SK-N-SH treated with all-trans-retinoic acid at 6 μM for 48 hours (cell line): ENCODE data around the gene RBBP6.

ENCODE experiments used
- ATAC-seq: fragments of 200-7000 bp; cut with Tn5 transposase; 3 replicates; pipeline ENCODE4 v1.9.1; 2020; ENCODE audit warnings: mild to moderate bottlenecking, moderate library complexity
- ARNTL ChIP-seq: fragments of 450-650 bp; formaldehyde crosslinking; IDR thresholded peaks from 2 replicates; pipeline ENCODE4 v1.5.0; 2020; ENCODE audit warnings: low read depth, mild to moderate bottlenecking, moderate library complexity, borderline replicate concordance
- CSDC2 ChIP-seq: fragments of 250-450 bp; sonication (Bioruptor Pico); IDR thresholded peaks from 2 replicates; pipeline ENCODE4 v1.5.0; 2020; ENCODE audit warnings: mild to moderate bottlenecking, moderate library complexity
- GLIS3 ChIP-seq: fragments of 250-450 bp; sonication (Bioruptor Pico); IDR thresholded peaks from 2 replicates; pipeline ENCODE4 v1.5.0; 2020; ENCODE audit warnings: mild to moderate bottlenecking, moderate library complexity
- OSR1 ChIP-seq: fragments of 250-450 bp; sonication (Bioruptor Pico); IDR thresholded peaks from 2 replicates; pipeline ENCODE4 v1.8.0; 2022; ENCODE audit warnings: moderate library complexity, mild to moderate bottlenecking, inconsistent platforms
- PATZ1 ChIP-seq: fragments of 250-450 bp; sonication (Bioruptor Pico); IDR thresholded peaks from 2 replicates; pipeline ENCODE4 v1.8.0; 2020; ENCODE audit warnings: mild to moderate bottlenecking, moderate library complexity, borderline replicate concordance
- POU6F1 ChIP-seq: fragments of 250-450 bp; sonication (Bioruptor Pico); IDR thresholded peaks from 2 replicates; pipeline ENCODE4 v1.8.0; 2021; ENCODE audit warnings: low read depth, mild to moderate bottlenecking, moderate library complexity, borderline replicate concordance
- RARB ChIP-seq: fragments of 250-450 bp; sonication (Bioruptor Pico); IDR thresholded peaks from 2 replicates; pipeline ENCODE4 v1.8.0; 2021; ENCODE audit warnings: mild to moderate bottlenecking, moderate library complexity
- SNAI2 ChIP-seq: fragments of 250-450 bp; sonication (Bioruptor Pico); IDR thresholded peaks from 2 replicates; pipeline ENCODE4 v1.5.0; 2020; ENCODE audit warnings: mild to moderate bottlenecking, moderate library complexity
- TSHZ2 ChIP-seq: fragments of 250-450 bp; sonication (Bioruptor Pico); IDR thresholded peaks from 2 replicates; pipeline ENCODE4 v1.5.0; 2020; ENCODE audit warnings: mild to moderate bottlenecking, moderate library complexity
- ZFP3 ChIP-seq: fragments of 250-450 bp; sonication (Bioruptor Pico); IDR thresholded peaks from 2 replicates; pipeline ENCODE4 v1.5.0; 2020; ENCODE audit warnings: mild to moderate bottlenecking, moderate library complexity
- ZNF70 ChIP-seq: fragments of 450-650 bp; formaldehyde crosslinking; IDR thresholded peaks from 2 replicates; pipeline ENCODE4 v1.5.0; 2020; ENCODE audit warnings: mild to moderate bottlenecking, moderate library complexity
- ZNF8 ChIP-seq: fragments of 450-650 bp; formaldehyde crosslinking; IDR thresholded peaks from 2 replicates; pipeline ENCODE4 v1.5.0; 2020; ENCODE audit warnings: mild to moderate bottlenecking, moderate library complexity
- TF ChIP-seq, protein P1 (sequence below): fragments of 250-450 bp; sonication (Bioruptor Pico); IDR thresholded peaks from 2 replicates; pipeline ENCODE4 v1.5.1; 2021; ENCODE audit warnings: mild to moderate bottlenecking, moderate library complexity
- TF ChIP-seq, protein P2 (sequence below): fragments of 250-450 bp; sonication (Bioruptor Pico); IDR thresholded peaks from 2 replicates; pipeline ENCODE4 v1.5.1; 2020; ENCODE audit warnings: low read depth, mild to moderate bottlenecking, moderate library complexity

Gene RBBP6

DNA sequence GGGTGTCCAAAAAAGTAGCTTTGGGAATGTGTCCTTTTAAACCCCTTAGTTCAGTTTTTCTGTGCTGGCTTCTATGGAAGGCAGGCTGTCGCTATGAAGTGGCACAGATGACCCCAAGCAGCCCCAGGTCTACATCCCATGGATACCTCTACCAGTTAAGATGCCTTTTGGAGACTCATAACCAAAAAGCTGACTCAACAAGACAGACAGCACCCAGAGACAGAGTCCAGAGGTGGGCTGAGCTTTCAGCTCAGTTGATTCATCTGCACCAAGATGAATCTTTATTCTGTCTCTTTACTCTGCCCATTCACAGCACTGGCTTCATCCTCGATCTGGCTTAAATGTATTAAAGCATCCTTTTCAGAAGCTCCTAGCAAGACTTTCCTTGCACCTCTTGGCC, 29.8 kb upstream of the RBBP6 start:
- TF ChIP-seq OSR1 (CRISPR knock-in tag): no peak
- TF ChIP-seq, protein P1, sequence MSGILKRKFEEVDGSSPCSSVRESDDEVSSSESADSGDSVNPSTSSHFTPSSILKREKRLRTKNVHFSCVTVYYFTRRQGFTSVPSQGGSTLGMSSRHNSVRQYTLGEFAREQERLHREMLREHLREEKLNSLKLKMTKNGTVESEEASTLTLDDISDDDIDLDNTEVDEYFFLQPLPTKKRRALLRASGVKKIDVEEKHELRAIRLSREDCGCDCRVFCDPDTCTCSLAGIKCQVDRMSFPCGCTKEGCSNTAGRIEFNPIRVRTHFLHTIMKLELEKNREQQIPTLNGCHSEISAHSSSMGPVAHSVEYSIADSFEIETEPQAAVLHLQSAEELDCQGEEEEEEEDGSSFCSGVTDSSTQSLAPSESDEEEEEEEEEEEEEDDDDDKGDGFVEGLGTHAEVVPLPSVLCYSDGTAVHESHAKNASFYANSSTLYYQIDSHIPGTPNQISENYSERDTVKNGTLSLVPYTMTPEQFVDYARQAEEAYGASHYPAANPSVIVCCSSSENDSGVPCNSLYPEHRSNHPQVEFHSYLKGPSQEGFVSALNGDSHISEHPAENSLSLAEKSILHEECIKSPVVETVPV (CRISPR knock-in tag): no peak
- TF ChIP-seq ARNTL (CRISPR knock-in tag): no peak
- TF ChIP-seq SNAI2 (CRISPR knock-in tag): no peak
- TF ChIP-seq PATZ1: no peak
- TF ChIP-seq RARB (CRISPR knock-in tag): no peak
- TF ChIP-seq GLIS3 (CRISPR knock-in tag): no peak
- TF ChIP-seq TSHZ2 (CRISPR knock-in tag): no peak
- TF ChIP-seq, protein P2, sequence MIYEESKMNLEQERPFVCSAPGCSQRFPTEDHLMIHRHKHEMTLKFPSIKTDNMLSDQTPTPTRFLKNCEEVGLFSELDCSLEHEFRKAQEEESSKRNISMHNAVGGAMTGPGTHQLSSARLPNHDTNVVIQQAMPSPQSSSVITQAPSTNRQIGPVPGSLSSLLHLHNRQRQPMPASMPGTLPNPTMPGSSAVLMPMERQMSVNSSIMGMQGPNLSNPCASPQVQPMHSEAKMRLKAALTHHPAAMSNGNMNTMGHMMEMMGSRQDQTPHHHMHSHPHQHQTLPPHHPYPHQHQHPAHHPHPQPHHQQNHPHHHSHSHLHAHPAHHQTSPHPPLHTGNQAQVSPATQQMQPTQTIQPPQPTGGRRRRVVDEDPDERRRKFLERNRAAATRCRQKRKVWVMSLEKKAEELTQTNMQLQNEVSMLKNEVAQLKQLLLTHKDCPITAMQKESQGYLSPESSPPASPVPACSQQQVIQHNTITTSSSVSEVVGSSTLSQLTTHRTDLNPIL (CRISPR knock-in tag): no peak
- TF ChIP-seq CSDC2 (CRISPR knock-in tag): no peak
- no peak for TF ChIP-seq ZNF8 (CRISPR knock-in tag)
- ATAC-seq: no peak

- ATAC-seq: no peak
Measured at GRCh38 chr16:24511174-24511573, 28.2 kb upstream of the RBBP6 start.

More at GRCh38 chr16:24511174-24511573, 28.2 kb upstream of the RBBP6 start:
- TF ChIP-seq RARB (CRISPR knock-in tag) (no peak), ZFP3 (CRISPR knock-in tag) (no peak), ZNF70 (no peak), POU6F1 (no peak), TSHZ2 (CRISPR knock-in tag) (no peak), ARNTL (CRISPR knock-in tag) (no peak)
- TF ChIP-seq, protein P1 (CRISPR knock-in tag): no peak
